Cardiac fibroblast (primary cell): ENCODE data around the gene OASL.

Experiments
- DNase-seq, 2 donors: peaks; one replicate each; pipeline versions ENCODE4 v3.0.0 to v3.0.0-alpha.2; 2010; ENCODE audit warnings: low read depth in 2 of 2
- H3K4me3 ChIP-seq, 2 donors: replicated peaks in 1 of 2; 1 replicate in 1 of 2; 2 replicates in 1 of 2; pipeline ENCODE4 v1.5.1; 2011; ENCODE audit warnings: low read depth in 2 of 2, low read length in 2 of 2, mild to moderate bottlenecking in 2 of 2, moderate library complexity in 1 of 2
- TF ChIP-seq, protein P1 (sequence below): IDR thresholded peaks from one replicate; pipeline ENCODE4 v1.5.1; 2011; ENCODE audit warnings: low read depth, mild to moderate bottlenecking, low read length, inconsistent platforms

The OASL gene, protein sequence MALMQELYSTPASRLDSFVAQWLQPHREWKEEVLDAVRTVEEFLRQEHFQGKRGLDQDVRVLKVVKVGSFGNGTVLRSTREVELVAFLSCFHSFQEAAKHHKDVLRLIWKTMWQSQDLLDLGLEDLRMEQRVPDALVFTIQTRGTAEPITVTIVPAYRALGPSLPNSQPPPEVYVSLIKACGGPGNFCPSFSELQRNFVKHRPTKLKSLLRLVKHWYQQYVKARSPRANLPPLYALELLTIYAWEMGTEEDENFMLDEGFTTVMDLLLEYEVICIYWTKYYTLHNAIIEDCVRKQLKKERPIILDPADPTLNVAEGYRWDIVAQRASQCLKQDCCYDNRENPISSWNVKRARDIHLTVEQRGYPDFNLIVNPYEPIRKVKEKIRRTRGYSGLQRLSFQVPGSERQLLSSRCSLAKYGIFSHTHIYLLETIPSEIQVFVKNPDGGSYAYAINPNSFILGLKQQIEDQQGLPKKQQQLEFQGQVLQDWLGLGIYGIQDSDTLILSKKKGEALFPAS

DNA sequence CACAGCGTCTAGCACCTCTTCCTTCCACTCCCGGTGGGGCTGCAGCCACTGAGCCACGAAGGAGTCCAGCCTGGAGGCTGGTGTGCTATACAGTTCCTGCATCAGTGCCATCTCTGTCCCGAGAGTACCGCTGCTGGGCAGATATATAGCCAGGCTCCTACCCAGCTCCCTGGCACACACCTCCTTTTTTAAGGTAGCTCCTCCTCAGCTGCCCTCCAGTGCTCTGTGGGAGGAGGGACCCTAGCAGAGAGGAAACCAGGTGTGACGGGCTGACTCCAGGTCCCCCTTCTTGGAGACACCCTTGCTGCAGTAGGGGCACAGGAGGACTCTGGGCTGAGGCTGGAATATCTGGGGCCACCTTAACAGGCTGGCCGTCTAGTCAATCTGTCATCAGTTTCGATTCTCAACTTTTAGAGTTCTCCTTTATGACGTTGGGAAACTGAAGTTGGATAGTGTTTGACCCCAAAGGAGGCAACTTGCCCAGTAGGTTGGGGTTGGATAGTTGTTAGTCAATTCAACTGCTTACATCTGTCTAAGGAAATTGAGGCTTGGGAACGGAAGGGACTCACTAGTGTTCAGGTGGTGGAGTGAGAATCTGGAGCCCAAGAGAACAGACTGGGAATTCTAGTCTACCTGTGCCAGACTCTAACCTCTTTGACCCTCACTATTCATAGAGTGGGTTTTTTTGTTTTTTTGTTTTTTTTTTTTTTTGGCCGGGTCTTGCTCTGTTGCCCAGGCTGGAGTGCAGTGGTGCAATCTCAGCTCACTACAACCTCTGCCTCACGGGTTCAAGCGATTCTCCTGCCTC, at the start of gene OASL:
OASL (minus strand) TSS at position 386 of the 808 bp plus-strand sequence; CDS start at position 111, 275 bp downstream.
- TF ChIP-seq, protein P1, sequence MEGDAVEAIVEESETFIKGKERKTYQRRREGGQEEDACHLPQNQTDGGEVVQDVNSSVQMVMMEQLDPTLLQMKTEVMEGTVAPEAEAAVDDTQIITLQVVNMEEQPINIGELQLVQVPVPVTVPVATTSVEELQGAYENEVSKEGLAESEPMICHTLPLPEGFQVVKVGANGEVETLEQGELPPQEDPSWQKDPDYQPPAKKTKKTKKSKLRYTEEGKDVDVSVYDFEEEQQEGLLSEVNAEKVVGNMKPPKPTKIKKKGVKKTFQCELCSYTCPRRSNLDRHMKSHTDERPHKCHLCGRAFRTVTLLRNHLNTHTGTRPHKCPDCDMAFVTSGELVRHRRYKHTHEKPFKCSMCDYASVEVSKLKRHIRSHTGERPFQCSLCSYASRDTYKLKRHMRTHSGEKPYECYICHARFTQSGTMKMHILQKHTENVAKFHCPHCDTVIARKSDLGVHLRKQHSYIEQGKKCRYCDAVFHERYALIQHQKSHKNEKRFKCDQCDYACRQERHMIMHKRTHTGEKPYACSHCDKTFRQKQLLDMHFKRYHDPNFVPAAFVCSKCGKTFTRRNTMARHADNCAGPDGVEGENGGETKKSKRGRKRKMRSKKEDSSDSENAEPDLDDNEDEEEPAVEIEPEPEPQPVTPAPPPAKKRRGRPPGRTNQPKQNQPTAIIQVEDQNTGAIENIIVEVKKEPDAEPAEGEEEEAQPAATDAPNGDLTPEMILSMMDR, result no peak
- H3K4me3 ChIP-seq, result peak within 1 kb of the TSS; percentile 21 to 22
- DNase-seq, result peak; percentile 54 to 79

DNA sequence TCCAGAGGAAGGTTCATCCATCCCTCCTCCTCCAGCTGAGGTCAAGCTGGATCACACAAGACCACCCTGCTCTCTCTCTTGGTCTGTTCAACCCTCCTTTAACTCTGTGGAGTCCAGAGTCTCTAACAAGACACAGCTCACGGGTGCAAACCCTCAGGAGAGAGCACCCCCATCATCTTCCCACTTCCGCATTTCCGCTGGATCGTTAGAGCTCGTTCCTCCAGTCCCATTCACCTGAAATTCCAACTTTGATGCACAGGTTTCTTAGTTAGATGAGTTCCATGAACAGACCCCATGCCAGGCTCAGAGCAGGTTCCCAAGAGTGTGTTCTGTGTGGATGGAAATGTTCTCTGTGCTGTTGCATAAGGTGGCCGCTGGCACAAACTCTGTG, 49.1 kb upstream of the OASL start:
- TF ChIP-seq, protein P1, result no peak
- H3K4me3 ChIP-seq, result no peak overlapping the region
- DNase-seq, result no peak

DNA sequence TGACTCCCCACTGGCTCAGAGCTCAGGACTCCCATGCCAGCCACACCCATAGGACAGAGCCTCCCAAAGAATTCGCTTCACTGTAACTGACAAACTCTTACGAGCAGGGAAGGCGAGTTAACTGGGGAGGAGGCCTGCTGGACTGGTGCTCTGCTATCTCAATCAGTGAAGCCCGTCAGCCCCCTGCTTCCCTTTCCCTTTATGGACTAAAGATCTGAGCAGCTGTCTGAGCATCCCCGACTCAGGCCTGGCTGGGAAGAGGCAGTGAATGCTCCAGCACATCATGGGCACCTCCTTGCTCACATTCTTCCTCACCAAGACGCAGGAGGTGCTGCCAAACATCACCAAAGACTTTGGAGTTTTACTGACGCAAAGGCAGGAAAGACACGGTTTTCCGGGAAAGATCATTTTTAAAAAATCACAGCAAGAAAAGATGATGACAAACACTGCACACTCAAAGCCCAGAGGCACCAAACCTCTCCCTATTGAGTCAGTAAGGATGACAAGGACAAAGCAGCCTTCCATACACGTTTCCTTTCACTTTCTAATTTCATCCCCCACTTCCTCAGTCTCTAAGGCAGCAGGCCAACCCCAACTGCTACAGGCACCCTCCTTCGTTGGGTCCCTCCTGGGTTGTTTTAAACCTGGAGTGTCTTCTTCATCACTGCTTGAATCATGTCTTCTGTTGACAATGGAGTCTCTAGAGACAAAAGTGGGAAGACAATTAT, 48.6 kb upstream of the OASL start:
- TF ChIP-seq, protein P1, result no peak
- DNase-seq, result no peak
- H3K4me3 ChIP-seq, result no peak overlapping the region

- no peak for DNase-seq
- H3K4me3 ChIP-seq, result no peak overlapping the region
- TF ChIP-seq, protein P1, result no peak
Observed at GRCh38 chr12:121086781-121087295, 47.8 kb upstream of the OASL start.

- H3K4me3 ChIP-seq, result no peak overlapping the region
- DNase-seq, result no peak
- TF ChIP-seq, protein P1, result no peak
Observed at GRCh38 chr12:121085506-121086353, 46.7 kb upstream of the OASL start.
